ENCODE results near the gene BRINP1. TPM values are rescaled to one million over a fixed set of nuclear protein-coding genes. Genes with fewer than 3 reads are reported as not detected.

Gene BRINP1
- total RNA-seq: not detected
- long read RNA-seq: 0 reads

- DNase-seq (ENCODE audit: low spot score): no peak
These were observed at the start of gene BRINP1 for GRCh38 chr9:119368681-119369581. BRINP1 (minus strand) TSS chr9:119369435; CDS start chr9:119313355, 56,080 bp downstream.

GRCh38 chr9:119418721-119419120, 49.5 kb upstream of the BRINP1 start:
- no peak for DNase-seq (ENCODE audit: low spot score)

GRCh38 chr9:119416793-119417192, 47.6 kb upstream of the BRINP1 start:
- no peak for DNase-seq (ENCODE audit: low spot score)

GRCh38 chr9:119412399-119412798, 43.2 kb upstream of the BRINP1 start:
- DNase-seq (ENCODE audit: low spot score): no peak

GRCh38 chr9:119409552-119409951, 40.3 kb upstream of the BRINP1 start:
- no peak for DNase-seq (ENCODE audit: low spot score)

- DNase-seq (ENCODE audit: low spot score): no peak
These were observed 31.4 kb upstream of the BRINP1 start for GRCh38 chr9:119400606-119401005.

GRCh38 chr9:119398350-119398749, 29.1 kb upstream of the BRINP1 start:
- DNase-seq (ENCODE audit: low spot score): no peak

GRCh38 chr9:119391878-119392277, 22.6 kb upstream of the BRINP1 start:
- DNase-seq (ENCODE audit: low spot score): no peak

- DNase-seq (ENCODE audit: low spot score): no peak
These were observed 6.7 kb upstream of the BRINP1 start for GRCh38 chr9:119375892-119376291.

DNA sequence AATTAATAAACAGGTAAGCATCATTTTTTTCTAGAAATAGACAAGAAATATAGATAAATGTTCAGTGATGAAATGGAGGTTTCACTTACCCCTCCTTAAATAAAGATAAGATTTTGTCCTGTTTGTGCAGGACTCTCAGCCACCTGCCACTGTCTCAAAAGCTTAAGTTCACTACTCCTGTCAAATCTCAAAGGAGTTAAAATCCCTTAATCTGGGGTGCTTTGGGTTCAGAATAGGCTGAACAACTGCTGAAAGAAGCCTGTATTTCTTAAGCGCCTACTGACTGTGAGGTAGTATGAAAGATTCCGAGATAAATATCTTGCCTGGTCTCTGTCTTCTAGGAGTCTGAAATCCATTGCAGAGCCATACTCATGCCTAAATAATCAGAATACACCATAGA, 3.7 kb upstream of the BRINP1 start:
- DNase-seq (ENCODE audit: low spot score): no peak

GRCh38 chr9:119370816-119371215, 1.6 kb upstream of the BRINP1 start:
- DNase-seq (ENCODE audit: low spot score): no peak

GRCh38 chr9:119369680-119370366, 588 bp upstream of the BRINP1 start:
- DNase-seq (ENCODE audit: low spot score): no peak

GRCh38 chr9:119368179-119368578, 1.1 kb downstream of the BRINP1 start:
- no peak for DNase-seq (ENCODE audit: low spot score)

DNA sequence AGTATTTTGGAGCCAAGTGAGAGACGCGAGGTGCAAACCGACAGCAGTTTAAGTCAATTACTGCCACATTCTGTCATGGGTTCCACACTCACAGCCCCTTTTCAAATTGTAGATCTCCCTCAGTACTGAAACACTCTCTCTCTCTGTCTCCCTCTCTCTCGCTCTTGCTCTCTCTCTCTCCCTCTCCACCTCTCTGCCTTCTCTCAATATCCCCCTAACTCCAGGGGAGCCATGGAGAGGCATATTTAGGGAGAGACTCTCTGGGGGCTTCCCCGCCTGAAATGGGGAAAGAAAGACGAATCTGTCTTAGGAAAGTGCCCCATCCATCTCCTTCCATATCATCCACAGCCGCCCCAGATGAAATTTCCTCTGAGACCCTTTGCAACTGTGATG, 1.6 kb downstream of the BRINP1 start:
- DNase-seq (ENCODE audit: low spot score): no peak

DNA sequence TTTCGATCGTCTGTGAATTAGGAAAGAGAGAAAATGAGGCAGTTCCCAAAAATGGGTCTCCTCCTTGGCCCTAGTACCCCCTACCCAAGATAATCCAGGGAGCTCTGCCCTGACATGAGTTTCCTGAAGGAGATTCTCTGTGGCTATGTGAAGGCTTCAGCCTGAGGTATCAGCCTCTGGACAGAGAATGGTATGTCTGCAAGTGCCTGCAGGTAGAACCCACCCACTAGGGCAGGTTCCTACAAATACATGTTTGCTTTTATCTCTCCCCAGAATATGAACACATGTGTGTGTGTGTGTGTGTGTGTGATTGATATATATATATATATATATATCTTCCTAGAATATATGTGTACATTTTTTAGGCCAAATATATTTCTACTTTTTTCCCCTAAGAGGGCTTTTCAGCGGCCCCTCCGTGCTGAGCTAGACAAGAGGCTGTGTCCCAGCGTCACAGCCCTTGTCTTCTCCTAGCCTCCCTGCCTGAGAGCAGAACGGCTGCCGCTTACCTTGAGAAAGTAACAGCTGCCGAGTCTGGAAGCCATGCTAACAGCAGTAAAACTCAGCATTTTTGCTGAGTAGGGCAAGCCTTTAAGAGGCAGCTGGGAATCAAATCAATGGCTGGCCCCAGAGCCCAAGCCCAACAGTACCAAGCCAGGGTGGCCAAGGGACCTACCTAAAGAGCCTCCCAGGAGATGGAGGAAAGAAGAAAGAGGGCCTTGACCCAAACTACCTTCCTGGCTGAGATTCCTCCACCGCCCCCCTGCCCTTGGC, 2.1 kb downstream of the BRINP1 start:
- DNase-seq (ENCODE audit: low spot score): no peak

DNA sequence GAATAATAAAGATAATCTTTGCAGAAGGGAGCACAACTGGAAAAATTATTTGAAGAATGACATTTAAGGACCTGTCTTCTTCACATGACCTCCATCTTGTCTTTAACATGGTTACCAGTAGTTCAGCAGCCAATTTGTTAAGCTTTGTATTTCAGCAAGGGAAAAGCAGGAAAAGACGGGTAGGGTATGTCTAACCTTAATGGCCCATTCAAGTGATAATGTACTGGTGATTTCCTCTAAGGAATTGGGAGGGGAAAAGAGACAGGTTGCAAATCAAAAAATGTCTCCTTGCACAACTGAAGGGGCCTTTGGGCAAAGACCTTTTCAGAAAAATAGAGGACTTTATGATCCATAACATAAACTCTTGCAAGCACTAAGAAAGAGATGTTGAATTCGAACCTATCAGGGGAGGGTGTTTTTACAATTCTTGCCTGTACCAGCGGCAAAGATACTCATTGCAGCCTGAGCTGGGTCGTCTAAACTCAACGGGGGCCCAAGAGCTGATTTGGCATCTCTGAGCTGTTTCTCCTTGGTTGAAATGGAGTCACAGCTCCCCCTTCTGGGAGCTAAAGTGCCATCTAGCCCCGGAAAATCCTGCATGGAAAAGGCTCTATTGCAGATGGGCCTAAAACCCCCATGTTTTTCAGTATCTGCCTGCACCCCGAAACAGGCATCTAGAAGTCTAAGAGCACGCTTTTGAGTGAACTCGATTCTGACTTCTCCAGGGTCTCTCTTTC, 3.8 kb downstream of the BRINP1 start:
- no peak for DNase-seq (ENCODE audit: low spot score)

- no peak for DNase-seq (ENCODE audit: low spot score)
These were observed 9.0 kb downstream of the BRINP1 start for GRCh38 chr9:119360237-119360636.

- no peak for DNase-seq (ENCODE audit: low spot score)
These were observed 11.7 kb downstream of the BRINP1 start for GRCh38 chr9:119357336-119358096.

DNA sequence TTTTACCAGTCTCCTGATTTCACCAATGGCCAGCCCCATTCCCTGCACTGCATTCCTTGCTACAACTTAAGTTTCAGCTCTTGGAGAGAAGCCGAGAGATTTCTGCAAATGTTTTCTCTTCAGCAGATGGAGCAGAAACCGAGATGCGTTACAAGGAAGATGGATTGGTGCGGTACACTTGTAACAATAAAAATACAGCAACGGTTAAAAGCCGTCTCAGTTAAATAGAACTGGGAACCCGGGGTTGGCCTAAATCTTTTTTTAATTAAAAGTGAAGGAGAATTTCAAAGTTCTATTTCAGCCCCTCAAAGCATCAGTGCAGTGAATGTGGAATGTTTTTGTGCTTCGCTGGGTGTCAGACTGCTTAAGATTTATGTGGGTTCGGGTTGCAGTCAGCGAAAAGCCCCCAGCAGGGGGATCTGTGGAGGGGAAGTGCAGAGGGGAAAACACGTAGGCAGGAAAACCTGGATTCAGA, 19.8 kb downstream of the BRINP1 start:
- DNase-seq (ENCODE audit: low spot score): no peak

Data from mesenteric fat pad (tissue), 1 donor.